SKM-1 treated with dmso at 0.1 percent for 144 hours (cell line): Measurements from ENCODE around the gene TTLL1.
A peak's percentile ranks its signal among the peaks of the same experiment; 100 is the strongest.

Experiments used
- DNase-seq: peaks from one replicate; lab custom pipeline; 2025; ENCODE audit not compliant: unreplicated experiment; lab: John Stamatoyannopoulos, UW

The TTLL1 gene

DNA sequence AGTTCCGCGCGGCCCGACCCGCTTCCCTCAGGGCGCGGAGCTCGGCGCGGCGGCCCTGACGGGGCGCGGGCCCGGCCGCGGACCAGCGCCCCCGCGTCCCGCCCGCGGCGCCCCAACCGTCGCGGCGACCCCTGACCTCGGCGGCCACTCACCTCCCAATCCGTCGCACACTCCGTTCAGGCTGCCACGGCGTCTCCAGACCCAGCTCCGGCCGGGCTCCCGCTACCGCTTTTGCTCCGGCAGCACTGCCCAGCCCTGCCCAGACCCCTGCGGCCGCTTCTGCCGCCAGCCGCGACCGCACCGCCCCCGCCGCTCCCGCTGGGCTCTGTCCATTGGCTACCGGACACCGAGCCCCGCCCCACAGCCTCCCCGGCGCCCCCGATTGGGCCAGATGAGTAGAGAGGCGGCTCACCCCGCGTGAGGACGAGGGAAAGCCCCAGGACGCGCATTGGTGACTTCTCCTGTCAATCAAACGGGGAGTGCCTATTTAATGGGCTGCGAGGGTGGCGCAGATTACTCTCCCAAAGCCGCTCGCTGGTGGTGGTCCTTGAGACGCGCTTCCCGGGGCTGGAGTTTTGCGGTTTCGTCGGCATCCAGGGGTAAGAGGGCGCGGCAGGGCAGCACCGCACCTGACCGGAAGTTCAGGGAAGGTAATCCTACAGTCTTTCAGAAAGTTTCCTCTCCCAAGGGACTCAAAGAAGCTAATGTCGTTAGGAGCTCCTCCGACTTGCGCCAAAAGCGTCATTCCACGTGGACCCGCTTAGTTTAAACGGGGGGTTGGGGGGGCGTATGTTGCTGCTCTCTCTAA, 74.1 kb downstream of the TTLL1 start, which contains the start of gene PACSIN2:
Gene PACSIN2, minus strand, starts transcription at position 281 of the 808 bp plus-strand sequence. CDS start 103,069 bp downstream, outside the sequence.
- peak; percentile 96 for DNase-seq

DNA sequence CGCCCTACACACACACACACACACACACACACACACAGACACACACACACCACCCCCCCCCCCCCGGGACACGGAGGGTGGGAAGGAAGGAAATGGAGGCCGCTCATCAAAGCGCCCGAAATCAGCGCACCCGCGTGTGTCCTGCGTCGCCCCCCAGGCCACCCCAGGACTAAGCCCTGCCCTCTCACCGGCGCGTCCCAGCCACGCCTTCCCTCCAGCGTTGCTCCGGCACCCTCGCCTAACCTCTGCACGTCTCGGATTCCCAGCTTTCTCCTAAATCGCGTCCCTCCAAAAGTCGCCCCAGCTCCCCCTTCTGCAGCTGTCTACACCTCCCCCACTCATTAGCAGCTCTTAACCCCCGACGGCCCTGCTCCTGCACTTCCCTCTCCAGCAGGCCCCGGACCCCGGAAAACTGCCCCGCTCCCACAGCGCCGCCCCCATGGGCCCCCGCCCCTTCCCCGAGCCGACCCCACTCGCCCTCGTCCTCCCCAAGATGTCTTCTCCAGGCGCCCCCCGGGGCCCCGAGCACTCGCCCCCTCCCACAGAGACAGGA, 74.8 kb downstream of the TTLL1 start:
- no peak for DNase-seq

DNA sequence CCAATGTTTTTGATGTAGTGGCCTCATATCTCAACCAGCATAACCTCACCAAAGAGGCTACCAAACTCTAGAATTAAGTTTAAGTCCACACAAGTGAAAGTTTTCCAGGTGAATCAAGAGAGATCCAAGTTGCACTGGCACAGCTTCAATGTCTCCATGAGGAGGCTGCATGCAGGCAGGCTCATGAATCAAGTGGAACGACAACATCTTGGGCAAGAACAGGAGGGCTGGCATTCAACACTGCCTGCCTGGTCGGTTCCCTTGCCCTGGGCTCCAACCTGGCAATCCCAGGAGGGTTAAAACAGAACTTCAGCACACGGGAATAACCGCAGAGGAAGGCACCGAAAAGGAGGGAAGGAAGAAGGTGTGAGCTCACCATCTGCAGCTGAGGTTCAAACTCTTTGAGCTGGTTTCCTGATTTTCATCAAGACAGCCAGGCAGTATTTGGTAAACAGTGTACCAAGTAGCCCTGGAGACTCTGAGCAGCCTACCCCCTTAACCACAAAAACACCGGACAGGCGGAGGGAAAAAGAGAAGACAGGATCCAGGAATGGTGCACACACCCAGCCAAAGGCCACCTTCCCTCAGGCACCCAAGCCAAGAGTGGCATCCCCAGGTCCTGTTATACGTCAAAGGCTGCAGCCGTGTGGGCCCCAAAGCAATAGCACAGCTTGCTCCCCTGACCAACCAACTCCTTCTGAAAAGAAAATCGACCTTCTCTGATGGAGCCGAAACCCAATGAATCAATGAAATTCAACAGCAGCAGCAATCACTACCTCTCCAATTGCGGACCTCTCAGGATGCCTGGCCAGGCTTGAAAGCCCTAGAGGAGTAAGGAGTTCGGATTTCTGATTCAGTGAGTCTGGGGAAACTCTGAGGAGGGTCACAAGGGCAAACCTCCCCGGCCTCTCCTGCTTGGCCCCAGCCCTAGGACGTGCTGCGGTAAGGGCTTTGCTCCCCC, 75.6 kb downstream of the TTLL1 start:
- no peak for DNase-seq

DNA sequence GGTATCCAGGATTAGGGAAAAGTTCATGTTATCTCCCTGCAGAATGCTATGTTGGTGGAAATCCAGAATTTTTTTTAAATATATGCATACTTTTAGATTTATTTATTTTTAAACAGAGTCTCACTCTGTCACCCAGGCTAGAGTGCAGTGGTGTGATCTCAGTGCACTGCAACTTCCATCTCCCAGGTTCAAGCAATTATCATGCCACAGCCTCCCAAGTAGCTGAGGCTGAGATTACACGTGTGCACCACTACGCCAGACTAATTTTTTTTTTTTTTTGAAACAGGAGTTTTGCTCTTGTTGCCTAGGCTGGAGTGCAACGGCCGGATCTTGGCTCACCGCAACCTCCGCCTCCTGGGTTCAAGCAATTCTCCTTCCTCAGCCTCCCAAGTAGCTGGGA, 76.8 kb downstream of the TTLL1 start:
- no peak for DNase-seq

DNA sequence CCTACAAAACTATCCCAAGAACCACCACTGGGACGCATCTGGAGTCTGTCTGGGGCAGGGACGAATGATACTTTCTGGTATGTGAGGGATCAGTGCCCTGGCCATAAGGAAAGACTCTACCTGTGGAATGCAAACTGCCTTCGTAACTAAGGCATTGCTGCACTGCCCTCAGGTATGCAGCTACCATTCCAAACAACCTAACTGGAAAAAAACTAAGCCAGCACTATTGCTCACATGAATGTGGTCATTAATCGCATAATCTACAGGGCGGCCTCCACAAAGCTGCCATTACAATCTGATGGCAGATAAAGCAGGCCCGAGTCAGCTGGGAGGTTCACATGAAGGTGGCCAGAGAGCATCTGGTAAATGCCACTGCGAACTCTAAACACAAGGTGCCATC, 78.1 kb downstream of the TTLL1 start:
- DNase-seq, result no peak

DNA sequence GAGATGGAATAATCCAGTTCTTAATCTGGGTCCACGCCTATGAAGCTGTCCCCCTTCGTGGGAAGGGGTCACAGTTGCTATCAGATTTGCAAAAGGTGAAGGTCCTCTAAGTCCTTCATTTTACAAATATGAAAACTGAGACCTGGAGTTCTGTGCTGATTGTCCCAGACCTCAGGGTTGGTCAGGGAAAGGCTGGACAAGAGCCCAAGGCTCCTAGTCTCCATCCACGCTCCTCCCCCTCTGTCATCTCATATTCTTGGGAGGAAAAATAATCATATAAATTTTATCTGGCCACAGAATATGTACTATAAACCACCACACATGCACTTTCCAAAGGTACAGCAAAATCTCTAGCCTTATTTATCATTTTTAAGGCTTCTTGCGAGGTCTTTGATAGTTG, 79.7 kb downstream of the TTLL1 start:
- DNase-seq, result no peak

DNA sequence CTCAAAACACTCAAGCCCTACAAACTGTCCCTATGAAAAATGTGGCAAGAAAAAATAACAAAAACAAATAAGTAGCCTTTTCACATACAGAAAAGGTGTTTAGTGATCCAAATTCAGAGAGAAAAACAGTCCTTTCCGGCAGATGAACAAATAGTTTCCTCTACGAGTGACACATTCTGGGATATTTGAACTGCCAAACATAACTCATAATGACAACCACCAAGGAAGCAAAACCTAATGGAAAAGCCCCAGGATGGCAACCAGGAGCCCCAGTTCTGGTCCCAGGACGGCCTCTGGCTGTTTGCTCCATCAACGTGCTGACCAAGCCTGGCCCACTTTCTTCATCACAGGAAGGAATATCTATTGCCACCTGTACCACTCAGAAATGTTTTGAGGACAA, 80.3 kb downstream of the TTLL1 start:
- DNase-seq, result no peak

DNA sequence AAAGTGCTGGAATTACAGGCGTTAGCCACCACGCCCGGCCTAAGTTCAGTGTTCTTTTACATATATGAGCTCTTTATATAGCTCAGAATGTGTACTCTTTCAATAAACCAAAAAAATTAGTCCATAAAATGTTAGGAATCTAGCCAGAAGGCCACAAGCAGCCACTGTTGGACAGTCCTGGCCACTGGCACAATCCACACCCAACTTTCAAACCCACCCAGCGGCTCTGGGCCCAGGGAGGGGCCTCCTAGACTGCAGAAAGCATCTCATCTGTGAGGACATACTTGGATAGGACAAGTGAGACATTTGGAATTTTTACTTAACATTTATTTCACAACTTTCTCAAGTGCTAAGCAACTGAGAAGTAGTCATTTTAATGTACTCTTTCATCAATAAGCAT, 80.7 kb downstream of the TTLL1 start:
- DNase-seq, result no peak

DNA sequence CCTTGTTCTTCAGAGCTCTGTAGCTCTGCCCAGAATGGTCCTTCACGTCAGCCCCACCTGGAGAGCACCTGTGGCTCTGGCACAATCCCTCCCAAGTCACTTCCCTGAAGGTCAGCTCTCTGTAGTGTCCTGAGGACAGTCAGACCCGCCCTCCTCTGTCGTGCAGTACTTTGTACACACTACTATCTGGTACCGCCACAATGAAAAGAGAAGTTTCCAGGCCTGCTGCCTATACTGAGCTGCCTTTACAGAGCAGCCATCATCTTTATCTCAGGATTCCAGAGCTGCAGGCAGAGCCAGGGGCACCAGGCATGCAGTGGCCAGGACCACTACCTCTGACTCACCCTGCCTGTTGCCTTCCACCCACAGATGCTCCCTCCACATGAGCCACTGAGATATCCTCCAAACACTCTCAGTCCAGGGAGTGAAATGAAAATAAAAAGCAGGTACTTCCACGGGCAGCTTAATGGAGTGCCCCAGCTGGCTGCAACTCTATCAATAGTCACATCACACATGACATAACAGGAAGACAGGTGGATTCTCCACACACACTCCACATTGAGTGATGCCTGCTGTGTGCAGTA, 81.6 kb downstream of the TTLL1 start:
- DNase-seq, result no peak

DNA sequence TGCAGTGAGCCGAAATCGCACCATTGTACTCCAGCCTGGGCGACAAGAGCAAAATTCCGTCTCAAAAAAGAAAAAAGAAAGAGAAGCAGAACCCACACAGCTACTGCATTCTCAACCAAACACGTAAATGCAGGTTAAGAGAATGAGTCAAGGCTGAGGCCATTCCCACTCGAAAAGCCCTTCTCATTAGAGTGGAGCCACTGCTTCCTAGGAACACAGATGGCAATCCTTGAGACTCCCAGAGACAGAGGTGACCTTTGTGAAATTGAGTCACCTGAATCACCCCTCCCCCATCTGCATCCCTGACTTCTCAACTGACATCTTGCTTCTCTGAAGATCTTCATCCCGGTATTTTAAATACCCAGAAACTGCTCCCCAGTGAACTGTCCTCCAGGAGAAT, 82.4 kb downstream of the TTLL1 start:
- DNase-seq, result no peak

DNA sequence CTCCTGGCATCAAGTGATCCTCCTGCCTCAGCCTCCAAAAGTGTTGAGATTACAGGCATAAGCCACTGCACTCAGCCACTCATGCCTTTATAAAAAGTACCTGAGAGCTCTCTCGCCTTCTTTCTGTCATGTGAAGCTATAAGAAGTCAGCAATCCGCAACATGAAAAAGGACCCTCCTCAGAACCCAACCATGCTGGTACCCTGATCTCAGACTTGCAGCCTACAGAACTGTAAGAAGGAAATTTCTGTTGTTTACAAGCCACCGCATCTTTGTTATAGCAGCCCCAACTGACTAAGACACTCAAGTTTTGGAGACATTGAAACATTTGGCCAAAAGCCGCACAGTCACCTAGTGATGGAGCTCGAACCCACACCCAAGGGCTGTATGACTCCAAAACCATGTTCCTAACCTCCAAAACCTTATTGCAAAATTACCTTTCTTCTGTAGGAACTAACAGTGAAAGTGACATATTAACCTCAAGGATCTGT, 83.1 kb downstream of the TTLL1 start:
- no peak for DNase-seq

DNA sequence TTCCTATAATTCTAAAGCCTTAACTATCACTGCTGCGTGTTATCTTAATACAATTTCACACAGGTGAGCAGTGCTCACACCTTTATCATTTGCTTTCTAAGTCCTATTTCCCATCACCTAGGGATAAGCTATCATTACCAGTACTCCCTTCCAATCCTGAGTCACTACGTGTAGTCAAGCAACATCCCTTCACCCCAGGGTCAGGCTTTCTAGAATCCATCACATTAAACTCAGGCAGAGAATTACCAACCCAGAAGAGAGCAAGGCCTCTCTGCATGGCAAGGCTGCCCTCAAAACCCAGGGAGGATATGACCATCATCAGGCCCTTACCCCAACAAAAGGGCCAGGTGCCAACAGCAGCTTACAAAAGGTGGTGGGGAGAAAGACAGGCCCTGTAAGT, 84.1 kb downstream of the TTLL1 start:
- DNase-seq, result no peak

DNA sequence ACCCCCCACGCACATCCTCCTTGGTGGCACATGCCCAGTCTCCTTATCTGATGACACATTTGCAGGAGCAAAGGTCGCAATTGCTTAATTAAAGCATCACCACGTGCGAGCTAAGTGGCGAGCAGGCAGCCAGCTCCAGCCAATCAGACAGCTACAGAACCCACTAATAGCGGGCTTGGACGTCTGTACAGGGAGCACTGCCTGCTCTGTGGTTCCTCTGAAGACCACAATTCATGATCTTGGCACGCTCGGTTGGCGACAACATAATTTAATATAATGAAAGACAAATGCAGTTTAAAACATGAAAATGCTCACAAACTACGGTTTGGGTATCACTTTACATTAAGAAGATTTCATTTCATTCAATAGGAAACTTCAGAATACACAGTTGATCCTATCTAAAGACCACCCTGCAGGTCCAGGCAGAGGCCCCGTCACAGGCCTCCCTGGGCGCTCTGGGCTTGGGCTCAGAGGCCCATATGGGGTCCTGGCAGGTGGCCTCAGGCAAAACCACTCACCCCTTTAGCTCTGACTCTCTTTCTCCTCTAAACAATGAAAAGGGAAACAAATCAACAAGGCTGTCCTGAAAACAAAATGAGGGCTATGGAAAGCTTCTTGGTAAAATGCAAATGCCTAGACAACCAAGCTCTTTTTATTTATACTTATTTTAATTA, 84.7 kb downstream of the TTLL1 start:
- DNase-seq, result no peak

DNA sequence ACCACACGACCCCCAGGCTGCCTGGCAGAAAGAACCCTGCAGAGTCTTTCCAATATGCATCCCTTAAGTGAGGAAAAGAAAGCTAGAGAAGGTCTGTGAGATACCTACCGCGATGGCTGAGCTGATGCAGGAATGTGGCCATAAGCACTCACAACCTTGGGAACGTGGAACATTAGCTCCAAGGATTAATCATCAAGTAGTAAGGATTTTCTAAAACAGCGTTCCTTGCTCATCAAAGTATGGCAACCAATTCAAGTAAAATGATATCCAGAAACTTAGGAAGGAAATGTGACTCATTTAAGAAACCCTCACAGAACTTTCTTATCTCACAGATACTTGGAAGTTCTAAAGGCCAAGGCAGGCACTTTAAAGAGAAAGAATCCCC, 87.0 kb downstream of the TTLL1 start:
- DNase-seq, result no peak

DNA sequence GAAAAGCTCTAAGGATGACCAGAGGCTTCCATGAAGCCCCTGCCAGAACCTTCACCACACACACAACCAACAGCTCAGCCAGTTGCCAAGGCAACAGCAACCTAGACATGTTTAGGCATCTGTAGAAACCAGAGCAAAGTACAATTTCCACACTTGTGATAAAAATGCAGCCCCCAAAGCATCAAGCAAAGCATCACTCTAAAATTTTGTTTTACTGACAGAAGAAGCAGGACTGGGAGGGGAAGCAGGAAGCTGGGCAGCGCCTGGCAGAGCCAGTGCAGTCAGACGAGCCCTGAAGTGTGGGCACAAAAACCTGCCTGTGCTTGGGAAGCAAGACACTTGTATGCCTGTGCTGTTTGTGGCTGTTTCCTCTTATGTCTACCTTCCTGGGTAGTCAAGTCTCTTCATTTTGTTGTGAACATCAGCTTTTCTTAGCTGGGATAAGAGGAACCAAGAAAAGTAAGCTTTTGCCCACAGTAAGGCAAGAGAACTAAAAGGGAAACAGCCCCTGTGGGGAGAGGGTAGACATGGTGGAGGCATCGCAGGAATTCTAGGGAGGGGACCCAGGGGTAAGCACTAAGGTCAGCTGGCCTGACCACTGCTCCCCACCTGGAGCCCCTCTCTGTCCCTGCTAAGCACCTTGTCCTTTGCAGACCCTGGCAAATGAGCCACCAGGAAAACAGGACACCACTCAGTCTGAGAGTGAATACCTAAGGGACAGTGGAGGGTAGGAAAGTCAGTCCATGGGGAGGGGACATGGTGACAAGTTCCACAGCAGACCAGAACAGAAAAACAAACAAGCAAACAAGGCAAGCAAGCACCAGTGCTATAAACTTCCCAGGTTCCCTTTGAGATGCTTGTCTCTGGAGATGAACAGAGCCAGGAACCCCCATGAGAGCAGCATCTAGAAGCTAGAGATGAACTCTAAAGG, 87.7 kb downstream of the TTLL1 start:
- peak; percentile 22 for DNase-seq

DNA sequence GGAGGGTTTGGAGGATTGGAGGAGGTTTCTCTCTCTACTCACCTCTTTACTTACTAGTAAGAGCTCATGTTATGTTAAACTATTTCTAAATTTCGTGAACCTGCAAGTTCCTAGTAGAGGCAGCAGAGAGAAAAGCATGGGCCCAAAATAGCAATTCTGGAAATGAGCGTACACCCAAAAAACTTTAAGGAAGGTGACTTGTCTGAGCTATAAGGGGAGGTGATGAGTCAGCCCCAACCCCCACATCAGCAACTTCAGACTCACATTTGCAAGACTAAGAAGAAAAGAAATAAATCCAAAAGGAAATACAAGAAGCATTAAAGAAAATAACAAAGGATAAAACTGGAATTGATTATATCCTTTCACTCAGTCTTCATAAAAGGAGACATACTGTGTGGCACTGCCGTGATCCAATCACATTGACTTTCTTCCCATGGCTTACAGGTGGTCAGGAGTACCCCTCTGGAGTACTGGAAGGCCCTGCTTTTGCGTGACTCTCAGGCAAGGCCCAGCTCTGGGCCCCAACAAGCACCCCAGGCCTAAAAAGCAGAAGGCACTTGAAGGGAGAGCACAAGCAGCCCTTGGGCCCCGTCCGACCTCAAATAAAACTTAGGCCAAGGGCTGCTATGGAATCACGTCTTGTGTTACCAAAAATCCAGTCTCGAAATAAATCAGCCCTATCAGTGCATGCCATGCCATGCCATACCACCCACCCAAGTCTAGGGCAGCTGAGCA, 88.6 kb downstream of the TTLL1 start:
- DNase-seq, result no peak

DNA sequence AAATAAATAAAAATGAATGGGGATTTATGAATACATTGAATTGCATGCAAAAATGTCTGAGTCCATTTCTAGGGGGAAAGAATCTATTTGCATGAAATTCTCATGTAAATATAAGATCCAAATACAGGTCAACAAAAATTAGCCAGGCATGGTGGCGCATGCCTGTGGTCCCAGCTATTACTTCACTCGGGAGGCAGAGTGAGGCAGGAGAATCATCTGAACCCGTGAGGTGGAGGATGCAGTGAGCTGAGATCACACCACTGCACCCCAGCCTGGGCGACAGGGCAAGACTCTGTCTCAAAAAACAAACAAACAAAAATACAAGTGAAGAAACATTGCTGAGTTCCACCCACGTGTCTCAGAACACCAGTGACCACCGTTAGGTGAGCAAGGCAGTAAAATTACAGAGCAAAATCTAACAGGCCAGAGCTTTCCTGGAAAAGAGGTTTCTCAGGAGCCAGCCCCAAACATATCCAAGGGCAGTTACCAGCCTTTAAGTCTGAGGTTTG, 91.6 kb downstream of the TTLL1 start:
- no peak for DNase-seq

DNA sequence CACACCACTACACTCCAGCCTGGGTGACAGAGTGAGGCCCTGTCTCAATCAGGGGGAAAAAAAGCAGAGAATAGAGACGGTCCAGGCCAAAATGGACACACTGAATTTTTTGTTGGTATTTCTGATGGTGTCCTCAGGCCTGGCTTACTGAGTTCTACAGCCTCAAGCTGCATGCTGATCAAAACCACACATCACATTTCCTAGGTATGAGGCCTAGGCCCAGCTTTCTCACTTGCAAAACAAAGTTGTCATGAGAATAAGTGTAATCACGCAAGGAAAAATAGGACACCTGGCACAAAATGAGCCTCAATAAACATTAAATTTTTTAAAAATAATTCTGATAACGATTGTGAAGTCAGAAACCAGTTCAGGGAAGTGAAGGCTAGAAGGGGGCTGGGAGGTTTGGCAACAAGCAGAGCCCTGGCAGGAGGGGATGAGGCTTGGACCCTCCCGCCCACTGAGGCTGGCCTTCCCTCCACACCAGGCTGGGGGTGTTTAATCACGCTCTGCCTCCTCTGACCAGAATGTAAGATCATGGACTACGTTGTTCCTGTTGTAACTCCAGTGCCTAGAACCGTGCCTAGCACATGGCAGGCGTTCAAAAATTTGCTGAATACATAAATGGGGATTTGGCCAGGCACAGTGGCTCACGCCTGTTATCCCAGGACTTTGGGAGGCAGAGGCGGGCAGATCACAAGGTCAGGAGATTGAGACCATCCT, 92.4 kb downstream of the TTLL1 start:
- no peak for DNase-seq
